GM12873 (cell line): ENCODE data around the gene PYROXD2.

Experiments used
- CTCF ChIP-seq: IDR thresholded peaks from 2 replicates; pipeline ENCODE4 v1.5.1; 2012; ENCODE audit warnings: low read depth, mild to moderate bottlenecking, moderate library complexity, low read length, control low read depth; ENCODE audit not compliant: insufficient read depth; ENCODE audit errors: missing control alignments

PYROXD2 gene

DNA sequence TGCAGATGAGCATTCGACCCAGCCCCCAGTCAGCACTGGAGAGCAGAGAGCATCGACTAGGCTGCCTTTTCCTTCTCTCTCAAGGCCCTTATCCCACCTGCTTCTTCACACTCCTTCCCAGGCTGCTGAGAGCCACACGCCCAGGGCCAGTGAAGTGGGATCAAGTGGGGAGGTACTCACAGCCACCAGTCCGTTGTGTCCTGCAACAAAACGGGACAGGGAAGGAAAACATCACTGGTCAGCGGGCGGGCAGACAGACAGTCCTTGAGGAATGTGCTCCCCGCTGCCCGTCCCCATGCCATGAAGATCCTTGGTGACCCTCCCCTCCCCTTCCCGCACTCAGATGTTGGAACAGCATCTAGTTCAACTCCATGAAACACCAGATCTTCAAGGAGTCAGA, 4.2 kb downstream of the PYROXD2 start:
- TF ChIP-seq CTCF = no peak

- TF ChIP-seq CTCF = no peak
These were observed 4.7 kb downstream of the PYROXD2 start for GRCh38 chr10:98410135-98410743.

- TF ChIP-seq CTCF = no peak
These were observed 6.2 kb downstream of the PYROXD2 start for GRCh38 chr10:98408799-98409198.

DNA sequence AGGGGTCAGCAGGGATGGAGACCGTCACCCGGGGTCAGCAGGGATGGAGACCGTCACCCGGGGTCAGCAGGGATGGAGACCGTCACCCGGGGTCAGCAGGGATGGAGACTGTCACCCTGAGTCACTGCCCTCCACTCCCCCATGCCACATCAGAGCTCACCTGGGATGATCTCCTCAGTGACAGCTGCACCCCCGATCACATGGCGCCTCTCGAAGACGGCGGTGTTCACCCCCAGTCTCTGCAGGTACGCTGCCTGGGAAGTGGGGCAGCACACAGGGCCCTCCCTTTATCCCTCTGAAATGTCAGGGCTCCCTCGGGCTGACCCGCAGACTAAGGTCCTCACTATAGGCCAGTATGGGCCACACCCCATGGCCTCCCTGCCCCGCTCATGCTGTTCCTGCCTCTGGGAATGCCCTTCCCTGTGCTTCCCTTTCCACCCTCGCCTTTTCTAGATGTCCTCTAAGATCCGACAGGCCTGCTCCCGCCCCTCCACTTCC, 7.2 kb downstream of the PYROXD2 start:
- TF ChIP-seq CTCF = no peak

DNA sequence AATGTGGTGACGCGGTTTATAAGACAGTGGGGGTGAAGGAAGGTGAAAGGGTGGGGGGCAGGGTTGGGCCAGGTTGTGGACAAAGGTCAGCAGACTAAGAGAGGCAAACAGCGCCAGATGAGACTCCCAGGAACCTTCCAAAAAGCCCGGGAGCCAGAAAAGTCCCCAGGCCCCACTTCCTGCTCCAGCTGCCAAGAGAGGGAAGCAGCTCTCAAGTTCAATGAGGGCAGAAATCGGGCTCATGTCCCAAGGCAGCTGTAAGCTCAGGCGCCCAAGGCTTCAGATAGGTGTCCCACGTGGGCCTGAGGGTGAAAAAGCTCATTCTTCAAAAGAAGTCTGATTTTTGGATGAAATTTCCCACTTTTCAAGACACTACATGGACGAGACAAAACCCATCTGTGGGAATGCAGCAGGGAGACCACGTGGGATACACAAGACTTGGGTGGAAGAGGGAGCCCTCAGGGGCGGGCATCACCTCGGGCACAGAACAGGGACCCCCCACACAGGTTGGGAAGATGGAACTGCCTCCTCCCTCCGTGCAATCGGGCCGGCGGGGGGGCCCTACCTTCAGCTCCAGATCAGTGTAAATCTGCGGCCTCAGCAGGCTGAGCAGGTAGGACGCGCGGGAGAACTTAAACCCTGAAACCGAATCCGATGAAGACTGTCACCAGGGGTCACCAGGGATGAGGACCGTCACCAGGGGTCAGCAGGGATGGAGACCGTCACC, 7.8 kb downstream of the PYROXD2 start:
- no peak for TF ChIP-seq CTCF

- TF ChIP-seq CTCF = no peak
These were observed 9.6 kb downstream of the PYROXD2 start for GRCh38 chr10:98405422-98405821.

DNA sequence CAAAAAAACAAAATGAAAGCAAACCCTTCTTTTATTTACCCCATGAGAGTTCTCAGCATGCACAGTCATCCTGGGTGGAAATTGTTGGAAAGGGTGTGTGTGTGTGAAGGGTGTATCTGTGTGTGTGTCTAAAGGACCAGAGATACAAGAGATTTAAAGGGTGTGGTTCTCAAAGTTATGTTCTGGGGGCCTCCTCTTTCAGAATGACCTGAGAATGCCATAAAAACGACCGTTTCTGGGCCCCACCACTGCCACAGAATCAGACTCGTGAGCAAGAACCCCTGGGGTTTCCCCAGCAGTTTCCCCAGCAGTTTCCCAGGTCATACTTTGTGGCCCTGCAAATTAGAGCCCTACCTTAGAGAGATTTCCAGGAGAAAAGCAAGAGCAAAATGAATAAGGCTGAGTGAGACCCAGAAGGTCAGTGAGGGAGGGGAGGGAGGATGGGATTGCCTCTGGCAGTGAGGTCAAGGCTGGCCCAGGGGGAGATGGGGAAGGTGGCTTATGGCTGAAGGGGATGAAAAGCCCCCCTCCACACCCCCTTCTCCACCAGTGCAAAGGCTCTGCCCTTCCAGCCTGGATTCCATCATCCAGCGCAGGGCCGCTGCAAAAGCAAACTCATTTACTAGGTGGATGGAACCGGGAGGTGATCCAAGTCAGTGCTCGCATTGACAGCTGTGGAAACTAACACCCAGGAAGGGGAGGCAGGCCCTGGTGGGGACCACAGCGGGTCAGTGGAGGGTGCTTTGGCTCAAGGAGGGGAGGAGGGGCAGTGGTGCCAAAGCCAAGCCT, 10.2 kb downstream of the PYROXD2 start:
- no peak for TF ChIP-seq CTCF
